Hepatic stellate cell (primary cell): Measurements from ENCODE around the gene PDGFD.

ENCODE experiments used
- DNase-seq: peaks from one replicate; pipeline ENCODE4 v3.0.0; 2011; ENCODE audit warnings: low spot score

PDGFD gene

GRCh38 chr11:104000798-104001197, 163.1 kb downstream of the PDGFD start:
- DNase-seq: no peak

- no peak for DNase-seq
Observed at GRCh38 chr11:103998826-103999508, 165.0 kb downstream of the PDGFD start.

- no peak for DNase-seq
Observed at GRCh38 chr11:103997082-103997481, 166.9 kb downstream of the PDGFD start.

GRCh38 chr11:103995896-103996295, 168.1 kb downstream of the PDGFD start:
- DNase-seq: no peak

- DNase-seq: no peak
Observed at GRCh38 chr11:103994518-103994917, 169.4 kb downstream of the PDGFD start.

- DNase-seq: no peak
Observed at GRCh38 chr11:103994094-103994493, 169.9 kb downstream of the PDGFD start.

- no peak for DNase-seq
Observed at GRCh38 chr11:103993507-103993906, 170.4 kb downstream of the PDGFD start.

- DNase-seq: no peak
Observed at GRCh38 chr11:103988595-103988969, 175.4 kb downstream of the PDGFD start.

GRCh38 chr11:103987629-103988594, 176.0 kb downstream of the PDGFD start:
- DNase-seq: no peak

GRCh38 chr11:103985041-103985440, 178.9 kb downstream of the PDGFD start:
- DNase-seq: no peak

GRCh38 chr11:103980108-103980507, 183.8 kb downstream of the PDGFD start:
- no peak for DNase-seq

GRCh38 chr11:103978616-103979595, 185.0 kb downstream of the PDGFD start:
- no peak for DNase-seq

GRCh38 chr11:103972013-103972412, 191.9 kb downstream of the PDGFD start:
- no peak for DNase-seq

- DNase-seq: no peak
Observed at GRCh38 chr11:103970701-103971249, 193.2 kb downstream of the PDGFD start.

GRCh38 chr11:103968685-103969084, 195.3 kb downstream of the PDGFD start:
- DNase-seq: no peak

GRCh38 chr11:103967985-103968384, 196.0 kb downstream of the PDGFD start:
- DNase-seq: no peak

GRCh38 chr11:103964390-103964789, 199.6 kb downstream of the PDGFD start:
- no peak for DNase-seq

GRCh38 chr11:103963648-103964047, 200.3 kb downstream of the PDGFD start:
- no peak for DNase-seq

GRCh38 chr11:103961010-103961409, 202.9 kb downstream of the PDGFD start:
- no peak for DNase-seq

GRCh38 chr11:103960108-103960507, 203.8 kb downstream of the PDGFD start:
- DNase-seq: no peak

- no peak for DNase-seq
Observed at GRCh38 chr11:103959279-103959942, 204.5 kb downstream of the PDGFD start.
